H54 (cell line): ENCODE measurements around the gene CA5A.

Experiments
- DNase-seq: peaks from one replicate; pipeline ENCODE4 v3.0.0; 2011; ENCODE audit warnings: low spot score, mixed read lengths; ENCODE audit not compliant: insufficient read length
- FAIRE-seq: peaks from 3 replicates; lab custom pipeline; 2011; peaks lifted over from hg19 to GRCh38; lab: Jason Lieb, UNC
- POLR2A ChIP-seq: IDR thresholded peaks from 2 replicates; pipeline ENCODE4 v1.6.1; 2011; ENCODE audit warnings: low read depth, mild to moderate bottlenecking, low read length

CA5A gene

GRCh38 chr16:87853411-87854052 is 82.8 kb downstream of the CA5A start:
- peak; percentile 54 for TF ChIP-seq POLR2A
- FAIRE-seq: no peak
- DNase-seq: peak; percentile 91

DNA sequence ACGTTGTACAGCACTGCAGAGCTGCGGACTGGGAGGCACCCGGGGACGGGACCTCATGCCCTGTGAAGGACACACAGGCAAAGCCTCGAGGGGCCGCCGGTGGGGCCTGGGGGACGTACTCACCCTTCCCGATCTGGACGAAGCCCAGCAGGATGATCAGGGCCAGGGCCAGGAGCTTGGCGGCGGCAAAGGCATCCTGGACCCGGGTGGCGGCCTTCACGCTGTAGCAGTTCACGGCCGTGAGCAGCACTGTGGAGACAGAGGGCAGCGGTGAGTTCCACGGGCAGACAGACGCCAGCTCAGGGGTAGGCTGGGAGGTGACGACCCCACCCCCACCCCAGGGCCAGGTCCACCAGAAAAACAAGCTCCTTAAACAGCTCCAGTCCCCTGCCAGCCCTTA is 84.7 kb downstream of the CA5A start:
- no peak for TF ChIP-seq POLR2A
- FAIRE-seq: no peak
- DNase-seq: no peak

DNA sequence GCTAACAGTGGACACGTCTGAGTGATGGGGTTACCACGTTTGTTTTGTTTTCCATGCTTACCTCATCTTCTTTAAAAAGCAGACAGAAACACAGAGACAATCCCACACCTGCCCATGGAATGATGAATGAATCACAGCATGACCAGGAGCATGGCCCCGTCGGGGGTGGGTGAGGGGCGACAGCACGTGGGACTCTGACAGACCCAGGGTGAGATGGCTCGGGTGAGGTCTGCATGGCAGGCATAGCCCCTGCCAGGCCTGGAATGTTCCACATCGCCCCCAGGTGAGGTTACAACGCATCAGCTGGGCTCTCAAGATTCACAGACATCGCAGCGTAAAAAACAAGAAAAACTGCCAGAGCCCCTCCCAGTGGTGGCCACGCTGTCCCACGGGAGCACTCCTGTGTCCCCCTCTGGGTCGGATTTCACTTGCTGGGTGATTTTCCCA is 85.2 kb downstream of the CA5A start:
- FAIRE-seq (no peak), DNase-seq (no peak)
- TF ChIP-seq POLR2A: no peak

DNA sequence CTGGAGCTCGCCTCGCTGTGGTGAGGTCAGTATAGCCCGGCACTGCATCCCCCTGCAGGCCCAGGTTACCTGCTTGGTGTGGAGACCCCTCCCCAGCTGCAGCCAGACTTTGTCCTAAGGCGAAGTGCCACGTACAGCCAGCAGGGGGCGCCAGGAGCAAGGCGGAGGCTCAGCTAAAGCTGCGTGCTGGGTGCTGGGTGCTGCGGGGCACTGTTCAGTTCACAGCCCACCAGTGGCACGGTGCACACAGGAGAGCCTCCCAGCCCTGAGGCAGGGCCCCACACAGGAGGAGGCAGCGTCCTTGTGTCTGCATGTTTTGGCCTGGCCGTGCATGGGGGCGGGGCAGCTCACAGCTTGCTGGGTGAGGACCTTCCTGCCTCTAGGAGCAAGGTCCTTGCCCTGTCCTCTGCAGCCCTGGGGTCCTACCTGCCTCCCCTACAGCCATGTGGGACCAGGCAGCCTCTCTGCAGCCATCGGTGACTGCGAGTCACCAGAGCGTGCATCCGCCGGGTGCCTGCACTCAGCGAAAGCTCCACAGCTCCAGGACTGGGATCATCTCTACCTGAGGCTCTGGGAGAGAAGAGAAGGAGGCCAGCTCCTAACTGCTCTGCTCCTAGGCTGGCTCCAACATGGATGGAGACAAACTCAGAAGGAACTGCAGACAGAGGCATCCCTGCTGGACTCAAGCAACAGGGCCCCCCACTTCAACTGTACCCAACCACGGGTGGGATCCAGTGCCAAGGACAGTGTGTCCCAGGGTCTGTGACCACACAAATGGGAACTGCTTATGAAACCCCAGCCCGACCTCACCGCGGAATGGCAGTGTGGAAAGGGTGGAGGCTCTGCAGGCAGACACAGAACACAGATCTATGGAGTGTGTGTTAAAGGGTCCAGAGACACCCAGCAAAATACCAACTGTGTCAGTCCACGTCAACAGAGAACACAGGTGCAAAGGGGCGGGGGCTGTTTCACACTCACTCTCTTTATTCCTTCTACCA is 86.0 kb downstream of the CA5A start:
- peak; percentile 69 for DNase-seq
- no peak for TF ChIP-seq POLR2A
- FAIRE-seq: no peak

DNA sequence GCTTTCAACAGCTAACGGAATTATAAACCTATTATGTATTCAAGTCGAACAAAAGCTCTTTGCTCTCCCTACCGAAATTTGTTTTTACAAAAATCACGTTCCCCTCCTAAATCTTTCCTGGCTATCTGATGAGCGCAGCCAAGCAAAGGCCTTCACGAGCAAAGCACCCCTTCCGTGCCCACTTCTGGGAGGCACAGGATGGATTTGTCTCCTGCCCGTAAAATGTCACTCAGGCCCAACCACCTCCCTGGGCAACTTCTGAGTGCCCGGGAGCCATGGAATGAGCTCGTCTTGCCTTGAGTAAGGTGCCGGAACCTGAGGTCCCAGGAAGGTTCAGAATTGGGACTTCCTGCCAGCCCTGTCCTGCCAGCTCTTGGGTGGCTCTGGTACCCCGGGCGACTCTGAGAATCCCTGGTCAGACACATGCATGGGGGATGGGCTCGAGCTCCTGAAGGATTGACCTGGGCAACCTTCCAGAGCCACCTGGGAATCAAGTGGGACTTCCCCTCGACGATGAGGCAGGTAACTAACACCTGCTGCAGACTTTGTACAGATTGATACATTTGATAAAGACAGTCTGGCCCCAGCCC is 86.8 kb downstream of the CA5A start:
- FAIRE-seq (no peak), DNase-seq (no peak)
- TF ChIP-seq POLR2A: no peak

GRCh38 chr16:87848676-87849345 is 87.5 kb downstream of the CA5A start:
- no peak for DNase-seq
- FAIRE-seq: no peak
- no peak for TF ChIP-seq POLR2A

DNA sequence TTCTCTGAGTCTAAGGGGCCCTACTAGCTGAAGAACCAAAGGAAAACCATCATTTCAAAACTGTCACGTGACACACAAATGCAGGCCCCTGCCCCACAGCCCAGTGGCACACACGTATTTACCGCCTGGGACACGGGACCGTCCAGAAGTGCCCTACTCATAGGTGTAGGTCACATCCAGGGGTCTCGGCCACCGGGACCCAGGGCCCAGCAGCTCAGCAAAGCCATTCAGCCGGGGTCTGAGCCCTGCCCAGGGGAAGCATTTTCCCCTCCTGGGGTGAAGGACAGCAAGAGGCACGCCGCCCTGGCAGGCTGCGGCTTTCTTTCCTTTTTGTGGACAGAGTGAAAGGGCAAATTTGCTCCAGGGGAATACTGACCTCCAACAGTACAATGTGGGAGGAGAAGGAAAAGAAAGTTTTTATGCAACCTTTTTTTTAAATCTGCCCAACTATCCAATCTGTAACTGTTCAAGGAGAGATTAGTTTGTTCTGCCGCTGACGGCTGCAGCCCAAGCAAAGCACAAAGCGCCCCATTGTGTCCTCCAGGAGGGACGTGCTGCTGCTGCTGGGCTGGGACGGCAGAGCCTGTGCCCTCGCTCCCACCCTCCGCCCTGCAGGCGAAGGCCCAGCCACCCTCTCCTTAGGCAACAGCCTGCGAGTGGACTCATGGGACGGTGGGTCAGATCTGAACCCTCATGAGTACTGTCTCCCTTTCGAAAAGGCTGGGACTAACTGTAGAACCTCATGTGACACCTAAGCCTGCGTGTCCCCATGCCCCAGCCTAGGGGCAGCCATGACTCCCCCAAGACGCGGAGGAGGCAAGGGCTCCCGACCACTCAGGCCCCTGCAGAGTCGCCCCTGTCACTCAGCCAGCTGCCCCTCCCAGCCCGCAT is 88.3 kb downstream of the CA5A start:
- FAIRE-seq: no peak

GRCh38 chr16:87847467-87847784 is 88.9 kb downstream of the CA5A start:
- no peak for FAIRE-seq
- TF ChIP-seq POLR2A: no peak

More for the DNA sequence above, 88.3 kb downstream of the CA5A start:
- TF ChIP-seq POLR2A: no peak
- no peak for DNase-seq

GRCh38 chr16:87846705-87847466 is 89.4 kb downstream of the CA5A start:
- FAIRE-seq: no peak
- DNase-seq: no peak
- no peak for TF ChIP-seq POLR2A

More at GRCh38 chr16:87847467-87847784, 88.9 kb downstream of the CA5A start:
- no peak for DNase-seq

GRCh38 chr16:87845807-87846619 is 90.3 kb downstream of the CA5A start:
- no peak for DNase-seq
- no peak for FAIRE-seq
- TF ChIP-seq POLR2A: no peak

DNA sequence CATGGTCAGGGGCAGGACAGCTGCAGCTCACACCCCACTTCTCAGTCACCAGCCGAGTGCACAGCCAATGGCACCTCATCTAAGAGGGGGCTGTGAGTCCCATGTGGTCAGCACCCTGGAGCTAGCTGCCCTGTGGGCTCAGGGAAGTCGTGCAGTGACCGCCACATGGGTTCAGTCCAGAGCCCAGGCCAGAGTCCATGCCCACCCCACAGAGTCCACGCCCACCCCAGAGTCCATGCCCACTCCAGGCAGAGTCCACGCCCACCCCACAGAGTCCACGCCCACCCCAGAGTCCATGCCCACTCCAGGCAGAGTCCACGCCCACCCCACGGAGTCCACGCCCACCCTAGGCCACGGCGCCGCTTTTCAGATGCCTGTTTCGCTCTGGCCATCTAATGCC is 91.1 kb downstream of the CA5A start:
- no peak for TF ChIP-seq POLR2A
- no peak for FAIRE-seq

More for the DNA sequence above, 91.1 kb downstream of the CA5A start:
- DNase-seq: no peak
